MCF 10A (cell line): ENCODE measurements around the gene KCTD15. TPM values are rescaled to one million over a fixed set of nuclear protein-coding genes. Genes with fewer than 3 reads are reported as not detected.

Experiments
- BruUV-seq: library from RNA; stranded (reverse); fragments of 400-500 nt; replicated peaks from 2 replicates; lab custom pipeline; 2021; lab: Mats Ljungman, UMichigan
- CTCF ChIA-PET: fragments of 300-600 bp; sonication (Branson Sonifier 250); formaldehyde crosslinking; extraction: SDS; loops from one replicate; lab custom pipeline; 2021; ENCODE audit warnings: antibody characterized with exemption, inconsistent platforms; lab: Yijun Ruan, JAX
- POLR2A ChIA-PET: fragments of 300-600, 350-650 bp; sonication (Branson Sonifier 250); formaldehyde crosslinking; extraction: SDS; loops from one replicate; lab custom pipeline; 2020; ENCODE audit warnings: antibody characterized with exemption, inconsistent platforms; lab: Yijun Ruan, JAX
- DNase-seq: peaks from one replicate; pipeline ENCODE4 v3.0.0-alpha.2; 2018; ENCODE audit not compliant: unreplicated experiment
- H3K27ac Mint-ChIP-seq: one replicate; pipeline ENCODE4 v1.8.0; 2022; ENCODE audit warnings: mild to moderate bottlenecking, low read depth, mixed read lengths; ENCODE audit not compliant: unreplicated experiment
- H3K27me3 Mint-ChIP-seq: one replicate; pipeline ENCODE4 v1.8.0; 2022; ENCODE audit warnings: mixed read lengths; ENCODE audit not compliant: insufficient read depth, unreplicated experiment
- H3K36me3 Mint-ChIP-seq: one replicate; pipeline ENCODE4 v1.8.0; 2022; ENCODE audit warnings: mild to moderate bottlenecking, moderate library complexity, mixed read lengths; ENCODE audit not compliant: insufficient read depth, unreplicated experiment
- H3K4me1 Mint-ChIP-seq: one replicate; pipeline ENCODE4 v1.8.0; 2022; ENCODE audit warnings: mixed read lengths; ENCODE audit not compliant: insufficient read depth, unreplicated experiment
- H3K4me3 Mint-ChIP-seq: one replicate; pipeline ENCODE4 v1.8.0; 2022; ENCODE audit warnings: mild to moderate bottlenecking, moderate library complexity, mixed read lengths; ENCODE audit not compliant: unreplicated experiment
- H3K9me3 Mint-ChIP-seq: one replicate; pipeline ENCODE4 v1.8.0; 2022; ENCODE audit warnings: mixed read lengths; ENCODE audit not compliant: unreplicated experiment
- CTCF ChIP-seq: fragments of 200-600 bp; IDR thresholded peaks from one replicate; pipeline ENCODE4 v1.8.0; 2022; ENCODE audit warnings: antibody characterized with exemption, mild to moderate bottlenecking; ENCODE audit not compliant: unreplicated experiment
- intact Hi-C: fragments of 100-400 bp; cut with micrococcal nuclease; formaldehyde crosslinking; loops from 2 replicates; pipeline ENCODE4 v1.14.1; 2022
- total RNA-seq: library from RNA; stranded (reverse); gene quantifications from 2 replicates; pipeline ENCODE4 v1.2.3, GENCODE V29; 2022

The KCTD15 gene
- total RNA-seq, 1 experiment from 2014 or later: 53.7 TPM

GRCh38 chr19:33802801-33803200, 6.1 kb downstream of the KCTD15 start:
- ChIA-PET CTCF (interaction anchor here (1.6 kb wide), 1 partner anchor 195 kb away, joined by 5 read pairs; no protein-coding TSS in a partner anchor), POLR2A (no interaction called here)
- intact Hi-C loops: no loop called here
- peaks cover 12% of the 10 kb centered on the region for H3K4me1 Mint-ChIP-seq
- no peaks in the 10 kb centered on the region for H3K27me3 Mint-ChIP-seq
- BruUV-seq: no TSS peak
- no peak overlapping the region for H3K27ac Mint-ChIP-seq
- H3K36me3 Mint-ChIP-seq: peaks cover 24% of the 10 kb centered on the region
- TF ChIP-seq CTCF: no peak
- no peak overlapping the region for H3K4me3 Mint-ChIP-seq
- no peak for DNase-seq
- H3K9me3 Mint-ChIP-seq: no peaks in the 10 kb centered on the region

GRCh38 chr19:33803383-33803782, 6.7 kb downstream of the KCTD15 start:
- TF ChIP-seq CTCF: no peak
- Mint-ChIP-seq H3K4me1 (peaks cover 12% of the 10 kb centered on the region), H3K4me3 (no peak overlapping the region), H3K9me3 (no peaks in the 10 kb centered on the region), H3K36me3 (peaks cover 24% of the 10 kb centered on the region), H3K27me3 (no peaks in the 10 kb centered on the region), H3K27ac (no peak overlapping the region)
- BruUV-seq: no TSS peak
- ChIA-PET CTCF (interaction anchor here (0.7 to 2.1 kb wide), 4 partner anchors 9 to 293 kb away, joined by 3 to 12 read pairs (median 7); no protein-coding TSS in a partner anchor), POLR2A (interaction anchor here (1.6 kb wide), 1 partner anchor 16 kb away, joined by 7 read pairs; no protein-coding TSS in a partner anchor)
- intact Hi-C loops: no loop called here
- no peak for DNase-seq

- CTCF ChIA-PET: interaction anchor here (0.6 to 2.1 kb wide), 8 partner anchors 9 to 704 kb away, joined by 3 to 12 read pairs (median 5); no protein-coding TSS in a partner anchor
- Mint-ChIP-seq H3K9me3 (no peaks in the 10 kb centered on the region), H3K36me3 (peaks cover 19% of the 10 kb centered on the region), H3K4me1 (peaks cover 13% of the 10 kb centered on the region), H3K27me3 (no peaks in the 10 kb centered on the region), H3K4me3 (no peak overlapping the region), H3K27ac (no peak overlapping the region)
- TF ChIP-seq CTCF: no peak
- peak; percentile 94 for DNase-seq
- intact Hi-C loops: no loop called here
- no TSS peak for BruUV-seq
- POLR2A ChIA-PET: interaction anchor here (0.7 to 1.6 kb wide), 4 partner anchors 8 to 181 kb away, joined by 3 to 7 read pairs (median 4); partner anchors contain the start of gene KCTD15
Measured at GRCh38 chr19:33804021-33804799, 7.5 kb downstream of the KCTD15 start.

GRCh38 chr19:33805313-33805712, 8.6 kb downstream of the KCTD15 start:
- Mint-ChIP-seq H3K4me1 (peaks cover 22% of the 10 kb centered on the region), H3K36me3 (peaks cover 12% of the 10 kb centered on the region), H3K27me3 (no peaks in the 10 kb centered on the region), H3K9me3 (no peaks in the 10 kb centered on the region), H3K27ac (peak overlapping the region; percentile 23), H3K4me3 (no peak overlapping the region)
- CTCF ChIA-PET: interaction anchor here (0.5 to 2.1 kb wide), 6 partner anchors 11 to 705 kb away, joined by 3 to 12 read pairs (median 6); no protein-coding TSS in a partner anchor
- POLR2A ChIA-PET: interaction anchor here (1.3 to 1.6 kb wide), 2 partner anchors 9 to 14 kb away, joined by 4 to 7 read pairs; partner anchors contain the start of gene KCTD15
- DNase-seq: no peak
- no TSS peak for BruUV-seq
- intact Hi-C loops: no loop called here
- no peak for TF ChIP-seq CTCF
